HG02885 (cell line): ENCODE measurements around the gene DFFA.
"Not testable (repeated sequence)": the region's sequence is repeated elsewhere in the genome, so short reads cannot be mapped to it uniquely, and the experiment has no call there.

Experiments used
- ATAC-seq: cut with Tn5 transposase; IDR thresholded peaks from one replicate; pipeline ENCODE4 v1.9.1; 2021; ENCODE audit warnings: mild to moderate bottlenecking; ENCODE audit not compliant: unreplicated experiment, poor library complexity

DFFA gene

GRCh38 chr1:10506046-10506676, 33.8 kb upstream of the DFFA start:
- ATAC-seq: not testable (repeated sequence)

GRCh38 chr1:10504249-10504648, 31.9 kb upstream of the DFFA start:
- no peak for ATAC-seq

GRCh38 chr1:10502206-10502605, 29.9 kb upstream of the DFFA start:
- ATAC-seq: no peak

- no peak for ATAC-seq
Observed at GRCh38 chr1:10498231-10498630, 25.9 kb upstream of the DFFA start.

GRCh38 chr1:10497109-10497508, 24.8 kb upstream of the DFFA start:
- no peak for ATAC-seq

GRCh38 chr1:10495952-10496351, 23.6 kb upstream of the DFFA start:
- no peak for ATAC-seq

- ATAC-seq: no peak
Observed at GRCh38 chr1:10495475-10495817, 23.1 kb upstream of the DFFA start.

- peak; percentile 66 for ATAC-seq
Observed at GRCh38 chr1:10494754-10495474, 22.6 kb upstream of the DFFA start.

- no peak for ATAC-seq
Observed at GRCh38 chr1:10494418-10494753, 22.1 kb upstream of the DFFA start.

GRCh38 chr1:10490286-10490970, 18.1 kb upstream of the DFFA start:
- ATAC-seq: no peak

- ATAC-seq: no peak
Observed at GRCh38 chr1:10489291-10490055, 17.1 kb upstream of the DFFA start.

GRCh38 chr1:10484521-10484920, 12.2 kb upstream of the DFFA start:
- ATAC-seq: no peak

- no peak for ATAC-seq
Observed at GRCh38 chr1:10480614-10481013, 8.3 kb upstream of the DFFA start.

GRCh38 chr1:10479296-10479695, 7.0 kb upstream of the DFFA start:
- no peak for ATAC-seq

- ATAC-seq: no peak
Observed at GRCh38 chr1:10475510-10475909, 3.2 kb upstream of the DFFA start.

GRCh38 chr1:10474613-10475507, 2.5 kb upstream of the DFFA start, which contains the start of gene PEX14:
TSS of gene PEX14 (plus strand) at chr1:10474950. CDS start at chr1:10474967, 17 bp downstream.
- ATAC-seq: peak; percentile 72

GRCh38 chr1:10474309-10474612, 1.9 kb upstream of the DFFA start:
- not testable (repeated sequence) for ATAC-seq

GRCh38 chr1:10473145-10473765, 926 bp upstream of the DFFA start:
- ATAC-seq: no peak

GRCh38 chr1:10471411-10472219, 714 bp downstream of the DFFA start:
- ATAC-seq: no peak
